GM12874 (cell line): ENCODE data around the gene TULP4.

Experiments used
- CTCF ChIP-seq: IDR thresholded peaks from 2 replicates; pipeline ENCODE4 v1.5.1; 2011; ENCODE audit warnings: low read depth, mild to moderate bottlenecking, control low read depth, low read length, moderate library complexity; ENCODE audit not compliant: insufficient read depth

Gene TULP4

DNA sequence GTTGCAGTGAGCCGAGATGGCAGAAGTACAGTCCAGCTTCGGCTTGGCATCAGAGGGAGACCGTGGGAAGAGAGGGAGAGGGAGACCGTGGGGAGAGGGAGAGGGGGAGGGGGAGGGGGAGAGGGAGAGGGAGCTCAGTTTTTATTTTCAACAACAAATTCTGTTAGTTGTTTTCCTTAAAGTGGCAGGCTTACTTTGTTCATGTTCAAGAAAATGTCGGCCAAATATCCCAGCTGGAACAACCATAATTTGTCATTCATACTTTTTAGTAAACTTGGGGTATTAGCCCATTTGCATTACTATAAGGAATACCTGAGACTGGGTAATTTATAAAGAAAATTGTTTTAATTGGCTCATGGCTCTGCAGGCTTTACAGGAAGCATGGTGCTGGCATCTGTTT, 2.5 kb upstream of the TULP4 start:
- TF ChIP-seq CTCF: no peak

DNA sequence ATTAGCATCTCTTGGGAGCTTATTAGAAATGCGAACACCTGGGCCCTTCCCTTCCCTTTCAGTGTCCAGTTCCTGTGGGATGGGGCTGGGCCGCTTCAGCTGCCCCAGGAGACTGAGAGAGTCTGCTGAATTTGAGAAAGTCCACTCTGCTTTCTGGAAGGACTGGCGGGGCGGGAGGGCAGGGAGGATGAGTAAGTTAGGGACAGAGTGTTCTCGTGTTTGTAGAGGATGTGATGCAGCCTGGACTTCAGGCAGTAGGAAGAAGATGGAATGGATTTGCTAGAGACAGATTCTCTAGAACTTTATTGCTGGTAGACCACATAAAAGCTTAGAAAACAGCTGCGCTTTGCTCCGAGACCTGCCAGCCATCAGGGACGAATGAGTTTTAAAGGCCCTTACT, 1.1 kb upstream of the TULP4 start:
- TF ChIP-seq CTCF: no peak

- TF ChIP-seq CTCF: no peak
Observed at GRCh38 chr6:158311626-158312025, 639 bp upstream of the TULP4 start.

DNA sequence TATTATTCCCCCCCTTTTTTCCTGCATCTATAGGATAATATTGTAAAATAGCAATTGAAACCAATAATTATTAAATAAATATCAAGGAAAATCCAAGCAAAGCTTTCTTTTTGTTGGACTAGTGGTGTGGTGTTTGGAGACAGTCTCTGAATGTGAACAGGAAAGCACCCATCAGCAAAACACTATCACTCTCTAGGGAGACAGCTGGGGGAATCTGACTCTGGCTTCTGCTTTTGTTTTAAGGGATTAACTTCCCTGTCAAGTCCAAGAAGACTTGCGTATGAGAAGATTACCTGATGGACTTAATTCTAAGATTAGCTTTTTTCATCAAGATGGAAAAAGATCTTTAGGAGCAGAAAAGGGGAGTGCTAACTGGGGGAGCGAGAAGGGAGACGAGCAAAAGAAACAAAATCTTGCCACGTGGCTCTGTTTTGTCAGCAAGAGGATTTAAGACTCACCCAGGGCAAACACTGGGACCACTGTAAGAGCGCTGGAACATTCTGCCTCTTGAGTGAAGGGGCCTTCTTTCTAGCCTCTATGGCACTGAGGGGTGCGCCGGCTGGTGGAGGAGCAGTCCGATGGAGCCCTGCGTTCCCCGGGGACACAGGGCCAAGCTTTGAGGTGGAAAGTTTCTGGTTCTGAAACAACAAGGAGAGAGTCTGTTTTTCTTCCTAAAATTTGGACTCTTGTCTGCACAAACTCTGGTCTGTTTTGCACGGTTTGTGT, 570 bp downstream of the TULP4 start:
- no peak for TF ChIP-seq CTCF

DNA sequence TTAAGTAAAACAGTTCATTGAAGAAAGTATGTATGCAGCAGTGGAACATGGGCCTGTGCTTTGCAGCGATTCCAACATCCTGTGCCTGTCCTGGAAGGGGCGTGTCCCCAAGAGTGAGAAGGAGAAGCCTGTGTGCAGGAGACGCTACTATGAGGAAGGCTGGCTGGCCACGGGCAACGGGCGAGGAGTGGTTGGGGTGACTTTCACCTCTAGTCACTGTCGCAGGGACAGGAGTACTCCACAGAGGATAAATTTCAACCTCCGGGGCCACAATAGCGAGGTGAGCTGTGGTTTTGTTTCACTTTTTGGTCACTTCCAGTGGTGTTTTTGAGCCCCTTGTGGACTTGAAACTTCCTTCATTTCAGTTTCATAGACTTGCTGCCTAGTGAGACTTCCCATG, 1.7 kb downstream of the TULP4 start:
- TF ChIP-seq CTCF: no peak

DNA sequence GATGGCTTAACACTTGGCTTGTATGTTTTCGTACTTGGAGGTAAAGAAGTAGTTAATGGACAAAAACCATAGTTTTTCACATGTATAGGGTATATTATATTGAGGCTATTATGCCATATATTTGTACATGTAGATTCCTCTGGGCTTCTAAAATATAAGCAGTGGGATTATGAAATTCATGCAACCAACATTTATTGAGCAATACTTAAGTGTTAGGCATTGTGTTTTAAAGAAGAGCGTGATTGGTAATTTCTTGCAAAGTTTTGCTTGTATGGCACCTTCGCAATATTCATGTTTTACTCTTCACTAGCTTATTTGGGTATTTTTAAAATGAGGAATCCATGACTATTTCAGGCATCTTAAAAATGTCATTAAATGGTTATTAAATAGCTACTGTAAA, 2.5 kb downstream of the TULP4 start:
- TF ChIP-seq CTCF: no peak

DNA sequence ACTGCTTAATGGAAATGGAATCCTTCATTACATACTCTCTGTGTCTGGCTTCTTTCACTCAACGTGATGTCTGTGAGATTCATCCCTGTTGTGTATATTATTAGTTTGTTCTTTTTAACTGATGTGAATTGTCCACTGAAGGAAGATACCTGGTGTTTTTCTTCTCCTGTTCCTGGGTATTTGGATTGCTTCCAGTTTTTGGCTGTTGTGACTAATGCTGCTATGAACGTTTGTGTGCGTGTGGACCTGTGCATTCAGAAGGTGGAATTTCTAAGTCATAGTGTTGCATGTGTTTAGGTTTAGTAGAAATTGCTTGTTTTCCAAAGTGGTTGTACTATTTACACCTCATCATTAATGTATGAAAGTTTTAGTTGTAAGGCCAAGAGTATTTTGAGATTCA, 3.8 kb downstream of the TULP4 start:
- TF ChIP-seq CTCF: no peak

- TF ChIP-seq CTCF: no peak
Observed at GRCh38 chr6:158321960-158322359, 9.7 kb downstream of the TULP4 start.
